NT2/D1 (cell line): ENCODE results near the gene MAS1.

Source experiments
- YY1 ChIP-seq: IDR thresholded peaks from 2 replicates; pipeline ENCODE4 v1.6.1; 2011; ENCODE audit not compliant: insufficient read length, insufficient read depth
- ZNF274 ChIP-seq: IDR thresholded peaks from 2 replicates; pipeline ENCODE4 v1.6.1; 2011; ENCODE audit warnings: mild to moderate bottlenecking, low read depth, low read length

- no peak for TF ChIP-seq YY1
- no peak for TF ChIP-seq ZNF274
These were observed 9.4 kb downstream of the MAS1 start for GRCh38 chr6:159899994-159900745.
